ENCODE measurements around the gene GAN.
A peak's percentile ranks its signal among the peaks of the same experiment; 100 is the strongest.

The GAN gene, protein sequence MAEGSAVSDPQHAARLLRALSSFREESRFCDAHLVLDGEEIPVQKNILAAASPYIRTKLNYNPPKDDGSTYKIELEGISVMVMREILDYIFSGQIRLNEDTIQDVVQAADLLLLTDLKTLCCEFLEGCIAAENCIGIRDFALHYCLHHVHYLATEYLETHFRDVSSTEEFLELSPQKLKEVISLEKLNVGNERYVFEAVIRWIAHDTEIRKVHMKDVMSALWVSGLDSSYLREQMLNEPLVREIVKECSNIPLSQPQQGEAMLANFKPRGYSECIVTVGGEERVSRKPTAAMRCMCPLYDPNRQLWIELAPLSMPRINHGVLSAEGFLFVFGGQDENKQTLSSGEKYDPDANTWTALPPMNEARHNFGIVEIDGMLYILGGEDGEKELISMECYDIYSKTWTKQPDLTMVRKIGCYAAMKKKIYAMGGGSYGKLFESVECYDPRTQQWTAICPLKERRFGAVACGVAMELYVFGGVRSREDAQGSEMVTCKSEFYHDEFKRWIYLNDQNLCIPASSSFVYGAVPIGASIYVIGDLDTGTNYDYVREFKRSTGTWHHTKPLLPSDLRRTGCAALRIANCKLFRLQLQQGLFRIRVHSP

GRCh38 chr16:81314603-81315270, at the start of gene GAN:
TSS of gene GAN (plus strand) at chr16:81314962. CDS start at chr16:81315114, 152 bp downstream.
- DNase-seq (ENCODE audit: insufficient read length, low spot score): peak; percentile 23
- no peak for TF ChIP-seq CTCF (IDR thresholded peaks at IDR 0.05; ENCODE audit: insufficient read depth, missing control alignments)
- no peak for FAIRE-seq

GRCh38 chr16:81265052-81265451, 49.7 kb upstream of the GAN start:
- no peak for FAIRE-seq

GRCh38 chr16:81265658-81266451, 48.9 kb upstream of the GAN start:
- DNase-seq (ENCODE audit: insufficient read length, low spot score) (no peak), FAIRE-seq (no peak)
- TF ChIP-seq CTCF (IDR thresholded peaks at IDR 0.05; ENCODE audit: insufficient read depth, missing control alignments): no peak

More at GRCh38 chr16:81265052-81265451, 49.7 kb upstream of the GAN start:
- no peak for DNase-seq (ENCODE audit: insufficient read length, low spot score)
- no peak for TF ChIP-seq CTCF (IDR thresholded peaks at IDR 0.05; ENCODE audit: insufficient read depth, missing control alignments)

- DNase-seq (ENCODE audit: insufficient read length, low spot score) (no peak), FAIRE-seq (no peak)
- no peak for TF ChIP-seq CTCF (IDR thresholded peaks at IDR 0.05; ENCODE audit: insufficient read depth, missing control alignments)
Measured at GRCh38 chr16:81266680-81267095, 48.1 kb upstream of the GAN start.

GRCh38 chr16:81268509-81268908, 46.3 kb upstream of the GAN start:
- no peak for TF ChIP-seq CTCF (IDR thresholded peaks at IDR 0.05; ENCODE audit: insufficient read depth, missing control alignments)
- FAIRE-seq (no peak), DNase-seq (ENCODE audit: insufficient read length, low spot score) (no peak)

GRCh38 chr16:81273223-81273950, 41.4 kb upstream of the GAN start:
- no peak for TF ChIP-seq CTCF (IDR thresholded peaks at IDR 0.05; ENCODE audit: insufficient read depth, missing control alignments)
- DNase-seq (ENCODE audit: insufficient read length, low spot score) (no peak), FAIRE-seq (no peak)
